CD4-positive, alpha-beta T cell treated with Interleukin-17A for 4 hours (primary cell): Measurements from ENCODE around the gene RBFOX2.
"Not testable (repeated sequence)": the region's sequence is repeated elsewhere in the genome, so short reads cannot be mapped to it uniquely, and the experiment has no call there.

Experiments
- DNase-seq: peaks from one replicate; pipeline ENCODE4 v3.0.0-alpha.2; 2020; ENCODE audit warnings: mixed read lengths

The RBFOX2 gene

DNA sequence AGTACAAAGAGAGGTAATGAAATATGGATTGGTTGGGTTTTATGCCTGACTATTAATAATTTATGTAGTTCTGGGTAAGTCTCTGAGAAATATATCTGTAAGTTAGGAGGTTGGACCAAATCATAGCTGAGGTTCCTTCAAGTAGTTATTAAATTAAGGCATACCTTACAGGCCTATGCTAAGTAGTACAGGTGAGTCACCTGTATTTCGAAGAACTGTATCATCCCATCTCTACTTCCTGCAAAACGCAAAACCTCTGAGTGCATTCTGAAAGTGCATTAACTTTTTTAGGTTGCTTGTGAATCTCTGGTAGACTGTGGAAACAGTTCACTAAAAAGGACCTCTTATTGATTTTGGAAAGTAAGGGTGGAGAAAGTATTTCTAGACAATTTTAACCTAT is 273.9 kb downstream of the RBFOX2 start:
- DNase-seq = no peak

DNA sequence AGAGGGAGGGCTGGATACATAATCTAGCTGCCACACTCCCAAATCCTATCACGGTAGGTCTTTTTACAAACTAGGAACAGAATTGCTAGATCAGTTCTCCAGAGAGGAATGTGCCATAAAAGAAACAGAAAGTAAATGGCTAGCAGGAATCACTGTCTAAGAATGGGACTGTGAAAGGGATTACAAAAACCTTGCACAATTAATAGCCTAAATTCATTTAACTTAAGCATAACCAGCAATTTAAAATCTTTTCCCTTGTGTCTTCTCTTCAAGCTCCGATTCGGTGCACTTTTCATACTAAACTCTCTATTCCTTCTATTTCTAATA is 275.8 kb downstream of the RBFOX2 start:
- no peak for DNase-seq

DNA sequence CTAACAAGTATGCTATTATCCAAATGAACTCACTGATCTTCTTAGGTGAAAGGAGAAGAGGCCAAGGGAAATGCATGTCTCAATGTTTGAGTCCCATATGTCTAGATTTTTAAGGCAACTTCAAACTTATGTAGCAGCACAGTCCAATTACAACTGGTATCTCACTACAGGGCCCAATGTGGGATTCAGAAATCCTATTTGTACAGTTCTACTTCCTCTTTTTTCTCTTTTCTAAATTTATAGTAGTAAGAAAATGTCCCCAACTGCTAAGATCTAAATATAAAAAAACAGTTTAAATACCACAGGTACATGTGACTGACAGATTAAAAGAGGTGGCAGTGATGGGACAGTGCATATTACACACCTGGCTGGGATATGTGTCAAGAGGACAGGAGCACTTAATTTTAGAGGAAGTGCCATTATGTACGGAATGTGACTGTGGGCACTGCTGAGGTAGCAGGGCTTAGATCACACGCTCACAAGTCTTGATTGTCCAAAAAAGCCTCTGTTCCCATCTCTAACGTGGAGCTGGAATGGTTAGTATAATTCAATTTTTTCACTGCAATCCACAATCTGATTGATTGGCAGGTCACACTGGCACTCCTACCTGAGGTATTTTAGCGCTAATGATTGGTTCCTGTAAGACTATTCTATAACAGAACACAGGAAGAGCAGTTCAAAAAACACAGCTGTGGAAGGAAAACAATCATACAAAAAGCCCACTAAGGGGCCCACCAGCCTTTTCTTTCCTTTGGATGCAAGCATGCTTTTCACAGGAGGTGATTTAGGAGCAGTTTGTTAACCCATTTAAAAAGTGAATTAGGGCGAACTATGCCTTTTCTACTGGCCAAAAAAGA is 276.4 kb downstream of the RBFOX2 start:
- DNase-seq = no peak

DNA sequence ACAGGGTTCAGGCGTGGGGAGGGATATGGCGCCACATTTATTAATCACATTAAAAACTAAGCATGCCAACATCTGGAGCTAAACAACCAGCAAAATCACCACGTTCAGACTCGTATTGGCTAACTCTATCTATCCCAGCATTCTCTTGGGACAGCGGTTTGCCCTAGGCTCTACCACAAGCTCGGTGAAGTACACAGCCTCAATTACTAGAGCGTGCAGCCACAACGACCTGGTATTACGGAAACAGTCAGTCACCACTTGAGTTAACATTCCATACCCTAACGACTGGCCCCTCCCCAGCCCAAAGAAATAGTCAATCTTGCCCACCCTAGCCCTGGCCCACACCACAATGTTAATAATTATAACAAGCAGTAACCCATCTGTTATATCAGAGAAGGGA is 278.8 kb downstream of the RBFOX2 start:
- no peak for DNase-seq

DNA sequence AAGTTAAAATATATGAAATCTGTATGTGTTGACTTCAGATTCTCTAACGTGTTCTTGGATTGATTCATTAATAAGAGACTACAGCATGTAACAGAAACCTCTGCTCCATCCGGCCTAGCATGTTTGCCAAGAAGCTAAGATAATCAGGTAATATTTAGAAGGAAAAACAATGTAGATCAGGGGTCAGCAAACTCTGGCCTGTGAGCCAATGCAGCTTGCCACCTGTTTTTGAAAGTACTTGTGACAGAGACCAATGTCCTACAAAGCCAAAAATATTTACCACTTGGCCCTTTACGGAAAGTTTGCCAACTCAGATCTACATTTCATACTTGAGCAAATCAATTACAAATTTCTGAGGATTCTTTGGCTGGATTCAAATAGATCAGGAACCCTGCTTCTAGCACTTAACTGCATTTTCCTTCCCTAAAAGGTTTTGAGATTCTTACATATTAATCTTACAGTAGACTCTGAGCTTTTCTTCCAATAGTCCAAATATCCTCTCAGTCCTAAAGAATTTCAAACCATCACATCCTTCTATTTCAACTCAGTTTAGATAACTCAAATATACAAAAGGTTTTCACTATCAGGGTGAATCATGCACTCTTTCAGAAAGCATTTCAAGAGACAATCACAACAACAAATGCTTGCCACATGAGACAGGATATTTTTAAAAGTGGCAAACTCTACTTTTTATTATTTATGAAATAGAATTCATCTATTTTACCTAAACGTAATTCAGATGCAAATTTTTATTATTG is 281.5 kb downstream of the RBFOX2 start:
- no peak for DNase-seq

DNA sequence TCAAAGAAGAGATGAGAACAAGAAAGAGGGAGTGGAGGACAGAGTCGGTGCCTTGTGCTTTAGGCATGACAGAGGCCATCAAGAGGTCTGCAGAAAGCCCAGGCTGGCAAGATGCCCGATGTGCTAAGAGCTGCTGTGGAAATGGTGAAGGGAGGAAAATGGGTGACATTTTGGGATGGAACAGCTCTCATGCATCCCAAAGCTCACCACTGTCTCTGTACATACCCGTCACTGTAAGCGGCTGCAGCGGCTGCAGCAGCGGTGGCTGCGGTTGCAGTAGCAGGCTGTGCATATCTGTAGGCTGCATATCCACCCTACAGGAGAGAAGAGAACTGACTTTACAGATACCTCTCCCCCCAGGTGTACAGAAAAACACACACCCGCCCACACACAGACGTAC is 282.4 kb downstream of the RBFOX2 start:
- no peak for DNase-seq

DNA sequence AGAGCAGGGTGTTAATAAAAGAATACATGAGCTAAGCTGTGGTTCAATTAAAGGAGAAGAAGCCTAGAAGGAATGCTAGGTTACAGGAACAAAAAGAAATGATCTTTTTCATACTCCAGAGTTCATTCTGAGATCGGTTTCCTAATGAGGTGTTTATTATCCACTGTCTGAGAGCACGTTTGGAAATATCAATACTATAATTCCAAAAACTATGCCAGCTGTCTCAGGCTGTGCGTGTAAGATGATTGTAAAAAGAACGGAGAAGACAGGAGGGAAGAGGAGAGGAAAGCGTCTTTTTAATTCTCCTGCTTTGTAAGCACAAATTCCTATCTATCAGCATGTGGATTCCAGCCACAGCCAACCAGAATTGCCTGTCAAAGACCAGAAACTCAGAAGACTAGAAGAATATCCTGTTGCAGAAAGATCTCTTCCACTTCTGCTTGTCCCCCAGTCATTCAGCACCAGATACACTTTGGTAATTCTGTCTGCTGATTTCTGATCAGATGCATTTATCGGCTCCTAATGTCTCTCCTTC is 285.2 kb downstream of the RBFOX2 start:
- no peak for DNase-seq

DNA sequence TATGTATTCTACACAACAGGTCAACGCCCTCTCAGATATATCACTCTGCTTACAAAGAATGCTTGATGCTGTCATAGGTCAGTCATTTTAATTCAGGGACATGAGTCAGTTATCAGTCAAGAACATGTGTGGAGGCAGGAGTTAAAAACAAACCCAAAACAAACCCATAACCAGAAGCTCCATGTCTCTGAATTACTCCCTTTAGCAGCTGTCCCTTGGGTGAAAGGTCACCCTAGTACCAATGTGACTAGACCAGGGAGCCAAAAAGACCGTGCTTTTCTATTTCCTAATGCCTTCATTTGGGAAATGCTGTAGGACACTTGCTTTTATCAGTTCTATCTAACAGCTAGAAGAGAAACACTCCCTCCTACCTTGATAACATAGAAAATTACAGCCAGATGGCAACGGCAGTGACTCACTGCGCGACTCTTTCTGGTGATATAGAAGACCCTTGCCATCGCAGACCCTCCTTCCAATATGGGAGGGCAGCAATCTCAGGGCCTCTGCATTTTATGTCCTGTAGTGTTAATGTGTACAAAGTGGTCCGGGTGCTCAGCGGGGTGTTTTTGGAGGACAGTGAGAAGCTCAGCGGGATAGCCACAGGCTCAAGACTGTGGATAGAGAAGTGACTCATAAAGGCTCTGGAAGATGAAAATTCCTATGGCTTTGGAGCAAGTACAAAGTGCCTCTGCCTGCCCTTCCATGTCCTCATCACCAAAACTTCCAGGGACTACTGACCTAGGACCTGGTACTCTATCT is 286.1 kb downstream of the RBFOX2 start:
- DNase-seq = no peak

DNA sequence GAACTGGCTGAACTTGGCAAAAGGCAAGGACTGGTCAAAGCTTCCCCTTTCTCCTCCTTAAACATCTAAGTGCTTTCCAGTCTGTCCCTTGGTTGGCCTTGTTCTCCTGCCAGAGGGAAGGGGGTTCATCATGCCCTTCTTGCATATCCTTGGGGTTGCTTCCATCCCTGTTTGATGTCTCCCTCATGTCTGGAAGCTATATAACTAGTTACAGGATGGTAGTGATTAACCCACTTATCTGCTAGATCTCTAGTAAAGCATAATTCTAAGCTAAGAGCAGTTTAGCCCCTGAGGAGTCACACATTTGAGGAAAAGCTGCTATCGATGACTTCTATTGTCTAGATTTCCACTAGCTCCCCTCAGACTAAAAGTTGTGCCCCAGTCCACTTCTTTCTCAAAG is 288.0 kb downstream of the RBFOX2 start:
- no peak for DNase-seq

DNA sequence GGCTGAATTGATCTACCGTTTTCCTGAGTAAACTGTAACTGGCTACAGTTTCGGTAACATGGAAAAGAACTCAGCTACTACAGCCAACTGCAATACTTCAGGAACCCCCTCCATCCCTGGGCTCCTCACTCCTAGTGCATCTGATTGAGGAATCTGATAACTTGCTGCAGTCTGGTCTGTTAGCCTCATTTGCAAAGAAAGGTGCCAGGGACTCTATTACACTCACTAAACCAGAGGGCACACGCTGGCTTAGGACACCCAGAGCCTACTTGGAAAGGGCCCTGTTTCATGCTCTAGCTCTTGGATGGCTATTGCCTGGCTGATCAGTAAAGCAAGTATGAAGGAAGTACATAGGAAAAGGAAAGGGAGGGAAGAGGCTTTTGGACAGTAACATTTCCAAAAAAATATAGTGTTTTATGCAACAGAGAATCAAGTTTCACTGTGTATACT is 288.7 kb downstream of the RBFOX2 start:
- DNase-seq = no peak

DNA sequence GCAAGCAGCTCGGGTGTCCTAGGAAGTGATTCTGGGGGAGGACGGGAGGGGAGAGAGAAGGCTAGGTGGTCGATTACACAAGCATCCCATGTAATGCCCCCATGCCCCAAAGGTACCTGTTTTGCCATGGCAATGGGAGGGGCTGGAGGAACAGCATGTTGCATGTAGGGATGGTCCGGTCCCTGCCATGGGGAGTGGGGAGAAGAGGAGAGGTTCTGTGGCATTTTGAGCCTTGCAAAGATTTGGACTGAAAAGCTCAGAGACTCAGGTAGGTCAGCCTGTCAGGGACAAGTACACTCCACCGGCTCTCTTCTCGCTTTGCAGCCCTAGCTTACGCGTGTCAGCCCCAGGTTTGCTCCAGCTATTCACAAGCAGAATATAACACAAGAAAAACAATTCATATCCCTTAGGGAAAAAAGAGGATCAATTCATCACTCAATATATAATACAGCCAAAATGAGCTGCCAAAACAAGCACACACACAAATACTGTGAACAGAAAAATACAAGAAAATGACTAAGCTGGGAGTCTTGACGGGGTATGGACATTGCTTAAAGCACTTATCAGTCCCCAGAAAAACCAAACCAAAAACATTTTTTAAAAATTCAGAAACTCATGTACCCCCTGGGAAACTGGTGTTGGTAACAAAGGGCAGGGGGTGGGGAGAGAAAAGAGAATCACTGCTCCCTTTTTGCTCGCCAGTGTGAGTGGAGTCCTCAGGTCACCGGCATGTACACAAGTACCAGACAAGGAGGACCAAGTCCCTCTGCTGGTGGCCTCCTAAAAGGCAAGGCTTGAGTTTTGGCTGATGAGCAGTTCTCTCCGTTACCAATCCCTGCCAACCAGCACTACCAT is 289.3 kb downstream of the RBFOX2 start:
- DNase-seq = peak; percentile 26

DNA sequence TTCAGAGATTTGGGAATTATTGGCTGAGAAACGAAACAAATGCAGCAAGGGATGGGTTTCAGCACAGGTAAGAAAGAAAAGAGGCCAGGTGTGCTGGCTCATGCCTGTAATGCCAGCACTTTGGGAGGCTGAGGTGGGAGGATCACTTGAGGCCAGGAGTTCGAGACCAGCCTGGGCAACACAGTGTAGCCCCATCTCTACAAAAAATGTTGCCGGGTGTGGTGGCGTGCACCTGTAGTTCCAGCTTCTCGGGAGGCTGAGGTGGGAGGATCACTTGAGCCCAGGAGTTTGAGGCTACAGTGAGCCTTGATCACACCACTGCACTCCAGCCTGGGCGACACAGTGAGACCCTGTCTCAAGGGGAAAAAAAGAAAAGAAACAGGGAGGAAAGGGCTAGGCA is 290.7 kb downstream of the RBFOX2 start:
- DNase-seq = not testable (repeated sequence)

DNA sequence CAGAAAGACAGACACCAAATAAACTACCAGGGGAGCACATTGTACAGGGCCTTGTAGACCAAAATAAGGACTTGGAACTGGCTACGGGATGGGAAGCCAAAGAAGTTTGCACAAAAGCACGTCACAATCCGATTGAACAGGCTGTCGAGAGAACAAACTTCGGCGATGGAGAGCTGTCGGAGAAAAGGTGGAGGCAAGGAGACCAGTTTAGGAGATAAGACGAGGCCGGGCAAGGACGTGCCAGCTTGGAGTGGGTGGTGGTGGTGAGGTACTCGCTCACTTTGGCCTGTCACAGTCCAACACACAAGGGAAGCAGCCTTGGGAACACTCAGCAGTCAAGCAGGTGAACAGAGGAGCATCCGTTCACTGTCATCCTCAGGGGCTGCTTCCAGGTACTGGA is 291.9 kb downstream of the RBFOX2 start:
- DNase-seq = no peak

DNA sequence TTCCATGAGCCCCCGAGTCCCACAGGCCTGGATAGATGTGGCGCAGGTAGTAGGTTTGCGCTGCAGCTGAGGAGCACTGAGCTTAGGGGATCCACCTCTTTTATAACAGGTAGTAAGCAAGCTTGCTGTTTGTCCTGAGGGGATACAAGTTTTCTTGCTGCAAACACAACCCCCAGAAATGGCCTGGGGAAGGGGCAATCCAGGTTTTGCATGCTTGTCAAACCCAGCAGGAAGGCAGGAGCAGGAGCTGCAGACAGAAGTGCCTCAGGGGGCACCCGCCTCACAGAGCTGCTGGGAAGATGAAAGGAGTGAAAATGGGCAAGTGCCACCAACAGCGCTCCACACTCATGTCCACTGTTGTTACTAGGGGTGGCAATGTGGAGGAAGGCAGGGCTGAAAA is 292.5 kb downstream of the RBFOX2 start:
- DNase-seq = no peak

DNA sequence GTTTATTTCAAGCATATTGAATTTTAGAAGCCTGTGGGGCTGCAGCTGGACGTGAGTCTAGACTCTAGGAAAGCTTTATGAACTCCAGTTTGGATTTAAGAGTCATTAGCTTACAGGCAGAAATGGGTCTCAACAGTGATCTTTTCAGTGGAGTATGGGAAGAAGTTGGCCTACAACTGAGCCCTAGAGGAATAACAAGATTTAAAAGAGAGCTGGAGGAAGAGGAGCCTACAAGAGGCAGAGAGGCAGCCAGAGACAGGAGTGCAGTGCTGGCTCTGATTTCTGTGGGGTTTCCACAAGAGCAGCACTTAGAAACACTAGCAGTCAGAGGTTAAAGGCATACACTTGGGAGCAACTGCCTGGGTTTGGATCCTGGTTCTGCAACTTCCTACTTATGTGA is 293.1 kb downstream of the RBFOX2 start:
- no peak for DNase-seq

DNA sequence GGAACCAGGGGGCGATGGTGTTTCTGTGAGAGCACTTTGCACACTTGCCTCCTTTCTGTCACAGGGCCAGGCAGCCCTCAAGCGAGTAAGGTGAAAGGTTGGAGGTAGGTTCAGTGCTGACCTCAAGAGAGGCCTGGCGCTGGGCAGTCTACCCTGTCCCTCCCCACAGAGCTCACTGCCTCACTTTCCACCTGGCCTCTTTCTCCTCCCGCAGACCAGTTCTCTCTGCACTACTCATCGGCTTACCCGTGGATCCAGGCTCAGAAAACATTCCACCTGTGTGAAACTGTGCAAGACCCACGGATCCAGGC is 294.2 kb downstream of the RBFOX2 start:
- DNase-seq = no peak

DNA sequence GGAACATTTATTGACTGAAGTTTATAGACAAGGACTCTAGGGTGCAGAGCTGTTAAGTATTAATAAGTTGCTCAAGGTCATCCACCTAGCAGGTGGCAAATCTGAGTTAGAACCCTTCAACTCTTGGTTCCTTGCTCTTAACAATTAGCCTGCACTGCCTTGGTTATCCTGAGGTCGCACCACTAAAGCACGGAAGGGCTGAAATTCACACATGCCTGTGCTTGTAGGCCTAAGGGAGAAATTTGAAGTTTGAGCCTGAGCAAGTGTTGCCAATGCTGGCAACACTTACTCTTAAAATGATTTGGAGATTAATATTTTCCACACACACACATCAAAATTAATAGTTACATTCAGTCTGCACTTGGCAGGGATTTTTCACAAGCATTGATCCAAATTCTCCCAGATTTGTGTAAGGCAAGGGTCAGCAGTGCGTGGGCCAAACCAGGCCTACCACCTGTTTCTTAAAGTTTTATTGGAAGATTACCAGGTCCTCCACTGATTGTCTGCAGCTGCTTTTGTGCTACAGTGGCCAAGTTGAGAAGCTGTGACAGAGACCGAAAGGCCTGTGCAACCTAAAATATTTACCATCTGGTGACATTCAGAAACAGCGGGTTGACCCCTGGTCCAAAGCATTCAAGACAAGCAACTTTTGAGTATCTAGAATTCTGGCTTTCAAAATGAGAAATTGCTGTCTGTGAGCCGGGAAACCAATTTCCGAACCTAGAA is 294.7 kb downstream of the RBFOX2 start:
- no peak for DNase-seq

DNA sequence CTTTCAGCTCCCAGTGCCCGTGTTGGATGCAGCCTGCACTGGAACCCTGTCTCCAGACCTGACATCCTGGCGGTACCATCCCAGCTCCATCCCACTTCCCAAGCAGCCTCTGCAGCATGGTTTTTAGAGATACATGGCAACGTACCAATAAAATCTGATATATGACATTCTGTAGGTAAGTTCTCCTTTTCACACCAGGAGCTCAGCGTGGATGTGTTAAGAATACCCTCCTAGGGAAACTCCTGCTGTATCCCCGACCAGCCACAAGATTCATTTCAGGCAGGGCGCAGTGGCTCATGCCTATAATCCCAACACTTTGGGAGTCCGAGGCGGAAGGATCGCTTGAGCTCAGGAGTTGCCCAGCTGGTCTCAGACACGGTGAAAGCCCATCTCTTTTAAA is 295.6 kb downstream of the RBFOX2 start:
- DNase-seq = no peak

DNA sequence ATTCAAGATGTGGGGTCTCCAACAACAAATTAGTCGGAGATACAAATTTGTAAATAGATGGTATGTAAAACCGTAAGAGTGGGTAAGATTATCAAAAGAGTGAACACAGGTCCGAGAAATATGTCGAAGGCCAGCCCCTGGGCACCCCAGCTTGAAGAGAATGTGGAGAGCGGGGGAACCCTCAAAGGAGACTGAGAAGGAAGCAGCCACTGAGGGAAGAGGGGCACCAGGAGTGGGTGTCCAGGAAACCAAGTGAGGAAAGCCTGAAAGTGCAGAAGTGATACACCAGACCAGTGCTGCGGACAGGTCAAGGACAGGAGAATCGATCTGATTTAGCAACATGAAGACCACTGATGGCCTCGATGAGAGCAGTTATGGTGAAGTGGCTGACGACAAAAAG is 296.5 kb downstream of the RBFOX2 start:
- DNase-seq = no peak

DNA sequence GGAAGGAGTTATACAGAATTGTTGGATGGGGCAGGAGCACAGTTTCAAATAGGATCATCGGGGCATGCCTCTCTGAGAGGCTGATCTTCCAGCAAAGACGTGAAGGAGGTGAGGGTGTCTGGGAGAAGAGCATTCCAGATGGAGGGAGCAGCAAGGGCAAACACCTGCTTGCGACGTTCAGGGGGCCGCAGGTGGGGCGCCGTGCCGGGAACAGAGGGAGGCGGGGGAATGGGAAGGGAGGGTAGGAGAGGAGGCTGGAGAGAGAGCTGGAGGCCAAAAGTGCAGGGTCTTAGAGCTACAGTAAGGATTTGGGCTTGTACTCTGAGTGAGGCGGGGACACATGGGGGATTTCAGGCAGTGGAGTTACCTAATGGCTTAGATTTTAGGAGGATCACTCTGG is 297.3 kb downstream of the RBFOX2 start:
- DNase-seq = no peak

DNA sequence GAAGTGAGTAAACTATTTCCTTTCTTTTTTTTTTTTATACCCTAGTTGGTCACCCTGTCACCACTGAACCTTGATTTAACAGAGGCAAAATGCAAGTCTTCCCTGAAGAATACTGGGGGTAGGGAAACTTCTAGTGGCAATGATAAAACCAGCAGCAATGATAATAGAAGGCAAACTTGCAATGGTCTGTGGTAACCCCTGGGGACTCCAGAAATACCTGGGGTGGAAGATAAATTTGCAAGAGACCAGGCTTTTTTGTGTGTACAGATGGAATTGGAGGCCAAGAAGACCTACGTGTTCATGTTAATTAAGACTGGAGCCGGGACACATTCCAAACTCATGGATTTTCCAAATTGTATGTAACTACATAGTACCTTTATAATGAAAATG is 299.3 kb downstream of the RBFOX2 start:
- no peak for DNase-seq
